Muscle layer of duodenum (tissue), 2 donors: ENCODE data around the gene BMPR2.
"Not testable (repeated sequence)": the region's sequence is repeated elsewhere in the genome, so short reads cannot be mapped to it uniquely, and the experiment has no call there.

Source experiments
- H3K27ac ChIP-seq: one replicate; pipeline ENCODE4 v1.7.0; 2013; ENCODE audit warnings: mild to moderate bottlenecking, low read length
- H3K27me3 ChIP-seq: one replicate; pipeline ENCODE4 v1.7.0; 2013; ENCODE audit warnings: low read depth, mild to moderate bottlenecking, control low read depth, low read length
- H3K36me3 ChIP-seq, 2 donors: one replicate each; pipeline ENCODE4 v1.7.0; 2013; ENCODE audit warnings: low read length in 2 of 2, control low read depth in 1 of 2, mild to moderate bottlenecking in 1 of 2; ENCODE audit not compliant: insufficient read depth in 2 of 2, control insufficient read depth in 1 of 2
- H3K4me1 ChIP-seq, 2 donors: one replicate each; pipeline ENCODE4 v1.7.0; 2013; ENCODE audit warnings: low read length in 2 of 2, mild to moderate bottlenecking in 2 of 2, control low read depth in 1 of 2, moderate library complexity in 1 of 2; ENCODE audit not compliant: insufficient read depth in 2 of 2, control insufficient read depth in 1 of 2
- H3K4me3 ChIP-seq, 2 donors: one replicate each; pipeline ENCODE4 v1.7.0; 2013; ENCODE audit warnings: low read length in 2 of 2, low read depth in 1 of 2, mild to moderate bottlenecking in 1 of 2
- H3K9me3 ChIP-seq, 2 donors: one replicate each; pipeline ENCODE4 v1.7.0; 2013; ENCODE audit warnings: low read length in 2 of 2, control low read depth in 1 of 2, mild to moderate bottlenecking in 1 of 2; ENCODE audit not compliant: control insufficient read depth in 1 of 2
- donor health status: healthy.

Gene BMPR2

GRCh38 chr2:202541137-202541536 lies 165.0 kb downstream of the BMPR2 start:
- Histone ChIP-seq H3K36me3 (no peaks in the 10 kb centered on the region), H3K27ac (no peak overlapping the region), H3K4me3 (no peak overlapping the region), H3K9me3 (no peaks in the 10 kb centered on the region), H3K4me1 (no peaks in the 10 kb centered on the region), H3K27me3 (no peaks in the 10 kb centered on the region)

DNA sequence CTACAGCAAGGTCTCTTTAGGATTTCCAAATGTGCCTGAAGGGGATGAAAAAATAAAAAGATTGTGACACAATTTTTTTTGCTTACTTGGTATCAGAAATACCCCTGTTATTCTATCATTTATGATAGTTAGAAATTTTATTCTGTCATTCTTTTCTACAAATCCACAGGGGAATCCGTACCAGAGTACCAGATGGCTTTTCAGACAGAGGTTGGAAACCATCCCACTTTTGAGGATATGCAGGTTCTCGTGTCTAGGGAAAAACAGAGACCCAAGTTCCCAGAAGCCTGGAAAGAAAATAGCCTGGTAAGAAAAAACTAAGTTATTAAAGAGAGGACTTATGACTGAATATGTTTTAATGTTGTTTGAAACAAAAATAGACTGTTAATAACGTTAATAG lies 166.0 kb downstream of the BMPR2 start:
- Histone ChIP-seq H3K27me3 (no peaks in the 10 kb centered on the region), H3K9me3 (no peaks in the 10 kb centered on the region), H3K4me1 (no peaks in the 10 kb centered on the region), H3K36me3 (no peaks in the 10 kb centered on the region), H3K27ac (no peak overlapping the region), H3K4me3 (no peak overlapping the region)

- Histone ChIP-seq H3K4me1 (no peaks in the 10 kb centered on the region), H3K27me3 (no peaks in the 10 kb centered on the region), H3K36me3 (no peaks in the 10 kb centered on the region), H3K4me3 (no peak overlapping the region), H3K27ac (no peak overlapping the region), H3K9me3 (no peaks in the 10 kb centered on the region)
These were observed 169.4 kb downstream of the BMPR2 start for GRCh38 chr2:202545523-202545922.

- Histone ChIP-seq H3K4me1 (no peaks in the 10 kb centered on the region), H3K9me3 (no peaks in the 10 kb centered on the region), H3K27me3 (no peaks in the 10 kb centered on the region), H3K27ac (no peak overlapping the region), H3K36me3 (no peaks in the 10 kb centered on the region), H3K4me3 (no peak overlapping the region)
These were observed 169.8 kb downstream of the BMPR2 start for GRCh38 chr2:202545931-202546330.

GRCh38 chr2:202546499-202547141 lies 170.5 kb downstream of the BMPR2 start:
- not testable (repeated sequence) for H3K36me3 ChIP-seq, H3K27me3 ChIP-seq, H3K9me3 ChIP-seq, H3K4me1 ChIP-seq, H3K4me3 ChIP-seq, H3K27ac ChIP-seq

- Histone ChIP-seq H3K4me1 (no peaks in the 10 kb centered on the region), H3K36me3 (peaks cover 4 to 8% of the 10 kb centered on the region in 2 donors), H3K4me3 (no peak overlapping the region), H3K9me3 (no peaks in the 10 kb centered on the region), H3K27ac (no peak overlapping the region), H3K27me3 (no peaks in the 10 kb centered on the region)
These were observed 172.1 kb downstream of the BMPR2 start for GRCh38 chr2:202548240-202548639.

DNA sequence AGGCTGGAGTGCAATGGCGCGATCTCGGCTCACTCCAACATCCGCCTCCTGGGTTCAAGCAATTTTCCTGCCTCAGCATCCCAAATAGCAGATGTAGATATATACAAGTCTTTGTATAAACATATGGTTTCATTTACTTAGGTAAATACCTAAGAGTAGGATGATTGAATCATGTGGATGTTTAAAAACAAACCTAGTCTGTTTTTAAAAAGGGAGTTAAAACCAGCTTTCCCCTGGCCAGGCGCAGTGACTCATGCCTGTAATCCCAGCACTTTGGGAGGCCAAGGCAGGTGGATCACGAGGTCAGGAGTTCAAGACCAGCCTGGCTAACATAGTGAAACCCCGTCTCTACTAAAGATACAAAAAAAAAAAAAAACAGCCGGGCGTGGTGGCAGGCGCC lies 174.9 kb downstream of the BMPR2 start:
- H3K4me1 ChIP-seq, H3K4me3 ChIP-seq, H3K27ac ChIP-seq, H3K9me3 ChIP-seq, H3K27me3 ChIP-seq: not testable (repeated sequence)
- peaks cover 14 to 26% of the 10 kb centered on the region in 2 donors for H3K36me3 ChIP-seq

GRCh38 chr2:202555356-202555755 lies 179.2 kb downstream of the BMPR2 start:
- H3K4me3 ChIP-seq, result no peak overlapping the region
- no peaks in the 10 kb centered on the region for H3K27me3 ChIP-seq
- H3K4me1 ChIP-seq, result no peaks in the 10 kb centered on the region
- H3K27ac ChIP-seq, result no peak overlapping the region
- H3K9me3 ChIP-seq, result no peaks in the 10 kb centered on the region
- peaks cover 30 to 32% of the 10 kb centered on the region in 2 donors for H3K36me3 ChIP-seq

DNA sequence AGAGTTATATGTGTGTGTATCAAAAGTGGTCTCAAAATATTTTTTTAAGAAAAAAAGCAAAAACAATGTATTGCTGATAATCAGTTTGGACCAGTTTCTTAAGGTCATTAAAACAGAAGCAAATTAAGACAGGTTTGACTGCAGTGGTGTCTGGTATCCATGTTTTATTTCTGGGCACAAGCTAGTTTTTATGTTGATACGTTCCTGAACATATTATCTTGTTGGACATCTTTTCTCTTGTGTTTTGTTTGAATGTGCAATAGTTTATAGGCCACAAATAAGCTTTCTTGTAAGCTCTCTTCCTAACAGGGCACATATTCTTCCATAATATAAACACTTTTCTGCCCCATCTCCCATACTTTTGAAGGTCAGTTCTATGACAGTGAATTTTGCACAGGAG lies 184.1 kb downstream of the BMPR2 start:
- H3K9me3 ChIP-seq, result no peaks in the 10 kb centered on the region
- H3K36me3 ChIP-seq, result peaks cover 21 to 35% of the 10 kb centered on the region in 2 donors
- no peak overlapping the region for H3K4me3 ChIP-seq
- no peaks in the 10 kb centered on the region for H3K4me1 ChIP-seq
- no peak overlapping the region for H3K27ac ChIP-seq
- H3K27me3 ChIP-seq, result no peaks in the 10 kb centered on the region

DNA sequence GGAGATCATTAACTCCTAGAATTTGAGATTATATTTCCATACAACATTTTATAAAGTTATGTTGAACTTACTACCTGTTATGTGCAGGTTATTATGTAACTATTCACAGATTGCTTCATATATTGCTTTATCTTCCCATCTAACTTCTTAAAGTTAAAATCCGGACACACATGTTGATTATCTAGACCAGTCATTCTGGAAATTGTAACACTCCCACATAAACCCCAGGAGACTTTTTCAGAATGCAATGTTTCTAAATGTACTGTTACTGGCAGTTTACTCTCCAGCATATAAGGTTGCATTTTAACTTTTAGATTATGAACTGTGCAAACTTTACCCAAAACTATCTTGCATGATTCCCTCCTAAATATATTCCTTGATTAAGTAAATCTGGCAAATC lies 188.1 kb downstream of the BMPR2 start:
- Histone ChIP-seq H3K36me3 (peaks cover 8 to 18% of the 10 kb centered on the region in 2 donors), H3K4me1 (no peaks in the 10 kb centered on the region), H3K9me3 (no peaks in the 10 kb centered on the region), H3K27ac (no peak overlapping the region), H3K4me3 (no peak overlapping the region), H3K27me3 (no peaks in the 10 kb centered on the region)

DNA sequence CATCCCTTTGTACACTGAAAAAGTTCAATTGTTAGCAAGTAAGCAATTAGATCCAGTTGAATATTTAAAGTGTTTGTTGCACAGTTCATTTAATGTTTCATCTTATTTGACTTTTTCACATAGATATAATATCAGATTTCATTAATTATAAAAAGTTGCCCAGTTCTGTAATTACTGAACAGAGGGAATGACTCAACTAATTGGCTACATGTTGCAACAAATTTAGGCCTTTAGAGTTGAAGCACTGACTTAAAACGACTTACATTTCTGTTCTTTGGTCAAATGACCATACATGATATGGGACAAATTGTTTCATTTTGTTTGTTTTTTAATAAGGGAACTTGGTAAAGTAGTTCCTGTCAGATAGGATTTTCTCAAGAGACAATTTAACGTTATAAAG lies 190.2 kb downstream of the BMPR2 start:
- Histone ChIP-seq H3K27me3 (no peaks in the 10 kb centered on the region), H3K4me3 (no peak overlapping the region), H3K9me3 (no peaks in the 10 kb centered on the region), H3K27ac (no peak overlapping the region), H3K36me3 (peaks cover 0 to 4% of the 10 kb centered on the region in 2 donors), H3K4me1 (no peaks in the 10 kb centered on the region)

DNA sequence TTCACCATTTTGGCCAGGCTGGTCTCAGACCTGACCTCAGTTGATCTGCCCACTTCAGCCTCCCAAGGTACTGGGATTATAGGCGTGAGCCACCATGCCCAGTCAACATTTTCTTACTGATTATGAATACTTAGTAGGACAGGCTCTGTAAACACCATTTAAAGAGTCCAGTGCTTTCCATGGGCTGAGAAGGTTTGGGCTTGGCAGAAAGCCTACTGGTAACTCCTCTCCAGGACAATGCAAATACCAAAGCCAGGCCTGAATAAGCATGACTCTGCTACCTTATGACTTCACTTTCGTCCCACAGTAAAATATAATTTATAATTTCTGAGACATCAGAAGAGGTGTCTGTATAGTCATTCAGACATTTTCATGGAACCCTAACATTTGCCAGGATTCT lies 198.4 kb downstream of the BMPR2 start:
- H3K4me3 ChIP-seq, result no peak overlapping the region
- no peaks in the 10 kb centered on the region for H3K4me1 ChIP-seq
- no peaks in the 10 kb centered on the region for H3K27me3 ChIP-seq
- H3K27ac ChIP-seq, result no peak overlapping the region
- H3K9me3 ChIP-seq, result no peaks in the 10 kb centered on the region
- H3K36me3 ChIP-seq, result no peaks in the 10 kb centered on the region
